K562 (cell line): ENCODE results near the gene PSMB2. TPM values are rescaled to one million over a fixed set of nuclear protein-coding genes. Genes with fewer than 3 reads are reported as not detected.

Source experiments
- ATAC-seq: fragments of 200-7000 bp; cut with Tn5 transposase; 3 replicates; pipeline ENCODE4 v1.9.1; 2020; ENCODE audit warnings: moderate library complexity
- BruUV-seq: library from RNA; stranded (reverse); fragments of 400-500 nt; replicated peaks from 2 replicates; lab custom pipeline; 2021; lab: Mats Ljungman, UMichigan
- CTCF ChIA-PET: fragments of 300-600 bp; formaldehyde crosslinking; extraction: SDS; loops from one replicate; lab custom pipeline; 2021; ENCODE audit warnings: low intra/inter-chr PET ratio; lab: Yijun Ruan, JAX
- POLR2A ChIA-PET: fragments of 300-600, 350-650 bp; sonication (Branson Sonifier 250); formaldehyde crosslinking; extraction: SDS; loops from one replicate; lab custom pipeline; 2021; ENCODE audit warnings: antibody characterized with exemption, inconsistent platforms; lab: Yijun Ruan, JAX
- DNase-seq, 4 experiments: peaks; one replicate each; pipeline versions ENCODE4 v3.0.0 to v3.0.0-alpha.2; 2011 to 2018; ENCODE audit warnings: low spot score in 3 of 4, mixed read lengths in 3 of 4; ENCODE audit errors: extremely low read depth in 1 of 4
- FAIRE-seq: peaks from 2 replicates; lab custom pipeline; 2011; peaks lifted over from hg19 to GRCh38; lab: Jason Lieb, UNC
- H2AFZ ChIP-seq: 2 replicates; pipeline ENCODE4 v1.6.0; 2011; ENCODE audit warnings: low read depth, low read length, control low read depth, inconsistent platforms
- H3K27ac ChIP-seq: fragments of 200-600 bp; 3 replicates; pipeline ENCODE4 v1.8.0; 2011; ENCODE audit warnings: low read depth, mild to moderate bottlenecking, control low read depth, inconsistent platforms, low read length, moderate library complexity, mixed read lengths; ENCODE audit errors: extremely low read depth
- H3K27me3 ChIP-seq, 2 experiments: fragments of 300-600 bp in 1 of 2; 2 replicates in 1 of 2; 3 replicates in 1 of 2; pipeline versions ENCODE4 v1.6.0 to v1.8.0; 2011; ENCODE audit warnings: inconsistent platforms in 2 of 2, low read length in 2 of 2, mild to moderate bottlenecking in 1 of 2, mixed read lengths in 1 of 2, moderate library complexity in 1 of 2; ENCODE audit not compliant: control insufficient read depth in 2 of 2, insufficient read depth in 2 of 2
- H3K36me3 ChIP-seq: fragments of 300-600 bp; 3 replicates; pipeline ENCODE4 v1.8.0; 2011; ENCODE audit warnings: mild to moderate bottlenecking, low read length, inconsistent platforms; ENCODE audit not compliant: control insufficient read depth, insufficient read depth
- H3K4me1 ChIP-seq, 2 experiments: fragments of 200-600 bp in 1 of 2; replicated peaks in 1 of 2; 2 replicates in 1 of 2; 3 replicates in 1 of 2; pipeline versions ENCODE4 v1.5.1 to v1.8.0; 2011; ENCODE audit warnings: inconsistent platforms in 2 of 2, low read length in 2 of 2, mild to moderate bottlenecking in 1 of 2, mixed read lengths in 1 of 2, moderate library complexity in 1 of 2; ENCODE audit not compliant: control insufficient read depth in 2 of 2, insufficient read depth in 2 of 2
- H3K4me2 ChIP-seq: 2 replicates; pipeline ENCODE4 v1.6.1; 2011; ENCODE audit warnings: low read length, control low read depth, inconsistent platforms, mixed read lengths; ENCODE audit not compliant: insufficient read depth
- H3K4me3 ChIP-seq: fragments of 200-600 bp; sonication (generic), shearing (Covaris generic); 2 replicates; pipeline ENCODE4 v1.5.1; 2016; ENCODE audit warnings: control low read depth, inconsistent platforms
- H3K79me2 ChIP-seq: fragments of 200-600 bp; 3 replicates; pipeline ENCODE4 v1.8.0; 2011; ENCODE audit warnings: low read length, inconsistent platforms; ENCODE audit not compliant: control insufficient read depth, insufficient read depth
- H3K9ac ChIP-seq, 2 experiments: 2 replicates each; pipeline versions ENCODE4 v1.6.0 to v1.6.1; 2011; ENCODE audit warnings: low read depth in 2 of 2, low read length in 2 of 2, control low read depth in 1 of 2, inconsistent platforms in 1 of 2, mild to moderate bottlenecking in 1 of 2, mixed read lengths in 1 of 2; ENCODE audit not compliant: insufficient read depth in 1 of 2
- H3K9me1 ChIP-seq: one replicate; pipeline ENCODE4 v1.6.0; 2011; ENCODE audit warnings: inconsistent platforms, mild to moderate bottlenecking, low read length, moderate library complexity; ENCODE audit not compliant: control insufficient read depth, insufficient read depth
- H3K9me3 ChIP-seq: replicated peaks from 2 replicates; pipeline ENCODE4 v1.5.1; 2011; ENCODE audit warnings: low read depth, low read length, inconsistent platforms; ENCODE audit not compliant: control insufficient read depth, insufficient read depth
- H4K20me1 ChIP-seq: replicated peaks from 2 replicates; pipeline ENCODE4 v1.6.1; 2011; ENCODE audit warnings: low read length, inconsistent platforms, mixed read lengths; ENCODE audit not compliant: control insufficient read depth, insufficient read depth
- ARHGAP35 ChIP-seq: fragments of 450-650 bp; IDR thresholded peaks from 2 replicates; pipeline ENCODE4 v1.6.1; 2018; ENCODE audit not compliant: partially characterized antibody
- BDP1 ChIP-seq: IDR thresholded peaks from 3 replicates; pipeline ENCODE4 v1.6.1; 2011; ENCODE audit not compliant: insufficient read length, insufficient read depth
- FIP1L1 ChIP-seq: fragments of 200-400 bp; formaldehyde crosslinking; IDR thresholded peaks from 2 replicates; pipeline ENCODE4 v1.6.1; 2018; ENCODE audit warnings: mild to moderate bottlenecking, low read depth, low read length; ENCODE audit not compliant: poor library complexity, severe bottlenecking
- HEY1 ChIP-seq: fragments of 250-450 bp; sonication (Bioruptor Pico); IDR thresholded peaks from 2 replicates; pipeline ENCODE4 v1.5.0; 2020; ENCODE audit warnings: mild to moderate bottlenecking, moderate library complexity, borderline replicate concordance
- HNRNPH1 ChIP-seq: fragments of 200-400 bp; formaldehyde crosslinking; optimal IDR thresholded peaks from 2 replicates; pipeline ENCODE3; 2017; ENCODE audit warnings: low read depth, mild to moderate bottlenecking, low read length, moderate library complexity
- HNRNPL ChIP-seq: fragments of 200-400 bp; formaldehyde crosslinking; IDR thresholded peaks from 2 replicates; pipeline ENCODE4 v1.6.1; 2017; ENCODE audit warnings: low read depth, mild to moderate bottlenecking, low read length
- MAFK ChIP-seq: IDR thresholded peaks from 2 replicates; pipeline ENCODE4 v1.6.1; 2011; ENCODE audit warnings: low read length, improper control_type of control experiment
- MCM7 ChIP-seq, 2 experiments: fragments of 450-650 bp; IDR thresholded peaks; 2 replicates each; pipeline ENCODE4 v1.6.1; 2016 to 2018
- SMAD1 ChIP-seq: fragments of 150-350 bp; IDR thresholded peaks from 2 replicates; pipeline ENCODE4 v1.6.1; 2014; ENCODE audit warnings: low read length, low read depth; ENCODE audit not compliant: partially characterized antibody
- SMARCA4 ChIP-seq: fragments of 450-650 bp; IDR thresholded peaks from 2 replicates; pipeline ENCODE4 v1.6.1; 2016
- SRSF7 ChIP-seq: fragments of 200-400 bp; formaldehyde crosslinking; optimal IDR thresholded peaks from 2 replicates; pipeline ENCODE3; 2017; ENCODE audit warnings: mild to moderate bottlenecking, low read depth, low read length
- U2AF2 ChIP-seq: fragments of 200-400 bp; formaldehyde crosslinking; optimal IDR thresholded peaks from 2 replicates; pipeline ENCODE3; 2017; ENCODE audit warnings: low read depth, mild to moderate bottlenecking, low read length
- ZFP1 ChIP-seq: fragments of 450-650 bp; formaldehyde crosslinking; IDR thresholded peaks from 2 replicates; pipeline ENCODE4 v1.4.0; 2020; ENCODE audit warnings: mild to moderate bottlenecking, mixed read lengths
- ZNF23 ChIP-seq: fragments of 250-450 bp; sonication (Bioruptor Pico); IDR thresholded peaks from 2 replicates; pipeline ENCODE4 v1.4.0; 2020; ENCODE audit warnings: mild to moderate bottlenecking
- ZNF384 ChIP-seq: IDR thresholded peaks from 2 replicates; pipeline ENCODE4 v1.6.1; 2012; ENCODE audit warnings: low read depth, low read length, improper control_type of control experiment
- ZNF766 ChIP-seq: fragments of 200-800 bp; sonication (Bioruptor generic); conservative IDR thresholded peaks from 2 replicates; pipeline ENCODE4 v1.6.1; 2016; ENCODE audit warnings: missing genetic modification characterization, missing compliant biosample characterization
- whole genome bisulfite sequencing: fragments of 100-300 bp; shearing (Covaris generic); methylation state at CpG from one replicate; pipeline ENCODE4 v1.1.6; 2016; ENCODE audit warnings: low coverage, mixed read lengths; ENCODE audit not compliant: insufficient coverage; ENCODE audit errors: missing lambda C conversion rate; 5-methylcytosine and 5-hydroxymethylcytosine counted together
- in situ Hi-C: fragments of 300-500 bp; cut with MboI; formaldehyde crosslinking; loops from 4 replicates; pipeline ENCODE4 v1.15.0; 2018; ENCODE audit warnings: inconsistent platforms, mixed read lengths
- intact Hi-C: fragments of 100-400 bp; cut with micrococcal nuclease; formaldehyde crosslinking; loops from 2 replicates; pipeline ENCODE4 v1.14.2; 2022
- polyA plus RNA-seq, 8 experiments: library from polyadenylated mRNA; depleted of rRNA in 4 of 8; stranded (reverse) in 5 of 8; unstranded in 3 of 8; fragments of >200 nt; fragmentation: Nextera tagmentation in 2 of 8; fragmentation: Illumina TruSeq in 1 of 8; extraction: Ambion mirVana in 2 of 8; extraction: Trizol in 1 of 8; gene quantifications; 2 replicates each; pipeline versions ENCODE4 v1.2.1 to v1.2.3, GENCODE V29; 2011 to 2014; ENCODE audit warnings: inconsistent platforms in 1 of 8, missing spikeins in 1 of 8
- total RNA-seq, 7 experiments: library from RNA; depleted of rRNA in 6 of 7; stranded (reverse); fragments of >200 nt in 6 of 7; fragmentation: Illumina TruSeq in 2 of 7; extraction: Trizol in 2 of 7; gene quantifications; 2 replicates each; pipeline versions ENCODE4 v1.2.1 to v1.2.3, GENCODE V29; 2011 to 2021; ENCODE audit warnings: low replicate concordance in 1 of 7
- TF ChIP-seq, protein P1 (sequence below): fragments of 450-650 bp; IDR thresholded peaks from 2 replicates; pipeline ENCODE4 v1.6.1; 2016; ENCODE audit warnings: low read depth

The PSMB2 gene
- total and polyA plus RNA-seq, 9 of the 15 experiments (the other 6 are each of a cell fraction or from before 2014, with no cell fraction given) = 71.7 to 543 (median 165) TPM

DNA sequence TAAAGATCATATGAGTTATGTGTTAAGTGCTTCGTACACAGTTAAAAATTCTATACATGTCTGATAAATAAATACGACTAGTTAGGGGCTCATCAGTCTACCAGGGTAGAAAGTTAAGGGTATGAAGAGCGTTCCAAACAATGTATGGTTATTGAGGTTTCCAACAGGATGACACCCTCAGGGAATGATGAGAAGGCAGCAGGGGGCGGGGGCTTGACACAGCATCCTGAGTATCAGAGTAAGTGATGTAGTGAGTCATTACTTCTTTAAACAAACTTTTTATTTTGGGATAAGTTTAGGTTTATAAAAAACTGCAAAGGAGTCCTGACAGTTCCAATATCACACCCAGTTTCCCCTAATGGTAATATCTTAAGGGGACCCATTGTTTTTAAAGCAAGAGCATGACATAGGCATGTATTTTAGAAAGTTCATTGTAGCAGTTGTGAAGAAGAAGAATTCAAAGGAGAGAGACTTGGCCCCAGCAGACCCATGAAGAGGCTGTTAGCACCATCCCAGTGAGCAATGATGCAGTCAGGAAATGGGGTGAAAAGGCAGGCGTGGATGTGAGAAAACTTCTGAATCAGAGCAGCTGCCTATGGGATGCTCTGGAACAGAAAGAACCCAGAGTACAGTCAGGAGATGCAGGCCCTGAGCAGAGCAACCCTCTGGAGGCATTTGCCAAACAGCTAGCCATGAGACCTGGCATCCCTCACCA lies 15.0 kb upstream of the PSMB2 start:
- H4K20me1 ChIP-seq = no peaks in the 10 kb centered on the region
- H3K4me3 ChIP-seq = no peak overlapping the region
- ATAC-seq = no peak
- no peak overlapping the region for H3K27ac ChIP-seq
- intact Hi-C loops = no loop called here
- H2AFZ ChIP-seq = no peak overlapping the region
- CTCF ChIA-PET = no interaction called here
- POLR2A ChIA-PET = interaction anchor here (0.6 to 1.2 kb wide), 3 partner anchors 11 to 508 kb away, joined by 3 to 5 read pairs (median 4); no protein-coding TSS in a partner anchor
- no peaks in the 10 kb centered on the region for H3K36me3 ChIP-seq
- H3K79me2 ChIP-seq = no peaks in the 10 kb centered on the region
- H3K4me2 ChIP-seq = no peak overlapping the region
- FAIRE-seq = no peak
- peaks cover 14 to 32% of the 10 kb centered on the region in 2 experiments; a peak in 4 of 5 replicates for H3K27me3 ChIP-seq
- no peaks in the 10 kb centered on the region for H3K9me3 ChIP-seq
- no peaks in the 10 kb centered on the region for H3K4me1 ChIP-seq
- H3K9ac ChIP-seq = no peak overlapping the region
- BruUV-seq = no TSS peak
- 0% methylated on average over 5 of the region's 5 CpGs for WGBS
- no peak for DNase-seq
- in situ Hi-C loops = no loop called here
- H3K9me1 ChIP-seq = peaks cover 4% of the 10 kb centered on the region
- TF ChIP-seq HEY1 (CRISPR knock-in tag) = no peak
- no peak for TF ChIP-seq MAFK
- no peak for TF ChIP-seq ZNF23 (CRISPR knock-in tag)
- TF ChIP-seq SRSF7 = no peak
- no peak for TF ChIP-seq BDP1
- TF ChIP-seq SMAD1 = no peak
- no peak for TF ChIP-seq HNRNPL
- no peak for TF ChIP-seq FIP1L1
- TF ChIP-seq ZNF384 = no peak
- TF ChIP-seq MCM7 (IDR thresholded peaks at IDR 0.05) = no peak
- no peak for TF ChIP-seq SMARCA4
- TF ChIP-seq ZNF766 (CRISPR knock-in tag) = no peak
- no peak for TF ChIP-seq ZFP1 (CRISPR knock-in tag)
- TF ChIP-seq ARHGAP35 = no peak
- TF ChIP-seq HNRNPH1 = no peak
- TF ChIP-seq, protein P1, sequence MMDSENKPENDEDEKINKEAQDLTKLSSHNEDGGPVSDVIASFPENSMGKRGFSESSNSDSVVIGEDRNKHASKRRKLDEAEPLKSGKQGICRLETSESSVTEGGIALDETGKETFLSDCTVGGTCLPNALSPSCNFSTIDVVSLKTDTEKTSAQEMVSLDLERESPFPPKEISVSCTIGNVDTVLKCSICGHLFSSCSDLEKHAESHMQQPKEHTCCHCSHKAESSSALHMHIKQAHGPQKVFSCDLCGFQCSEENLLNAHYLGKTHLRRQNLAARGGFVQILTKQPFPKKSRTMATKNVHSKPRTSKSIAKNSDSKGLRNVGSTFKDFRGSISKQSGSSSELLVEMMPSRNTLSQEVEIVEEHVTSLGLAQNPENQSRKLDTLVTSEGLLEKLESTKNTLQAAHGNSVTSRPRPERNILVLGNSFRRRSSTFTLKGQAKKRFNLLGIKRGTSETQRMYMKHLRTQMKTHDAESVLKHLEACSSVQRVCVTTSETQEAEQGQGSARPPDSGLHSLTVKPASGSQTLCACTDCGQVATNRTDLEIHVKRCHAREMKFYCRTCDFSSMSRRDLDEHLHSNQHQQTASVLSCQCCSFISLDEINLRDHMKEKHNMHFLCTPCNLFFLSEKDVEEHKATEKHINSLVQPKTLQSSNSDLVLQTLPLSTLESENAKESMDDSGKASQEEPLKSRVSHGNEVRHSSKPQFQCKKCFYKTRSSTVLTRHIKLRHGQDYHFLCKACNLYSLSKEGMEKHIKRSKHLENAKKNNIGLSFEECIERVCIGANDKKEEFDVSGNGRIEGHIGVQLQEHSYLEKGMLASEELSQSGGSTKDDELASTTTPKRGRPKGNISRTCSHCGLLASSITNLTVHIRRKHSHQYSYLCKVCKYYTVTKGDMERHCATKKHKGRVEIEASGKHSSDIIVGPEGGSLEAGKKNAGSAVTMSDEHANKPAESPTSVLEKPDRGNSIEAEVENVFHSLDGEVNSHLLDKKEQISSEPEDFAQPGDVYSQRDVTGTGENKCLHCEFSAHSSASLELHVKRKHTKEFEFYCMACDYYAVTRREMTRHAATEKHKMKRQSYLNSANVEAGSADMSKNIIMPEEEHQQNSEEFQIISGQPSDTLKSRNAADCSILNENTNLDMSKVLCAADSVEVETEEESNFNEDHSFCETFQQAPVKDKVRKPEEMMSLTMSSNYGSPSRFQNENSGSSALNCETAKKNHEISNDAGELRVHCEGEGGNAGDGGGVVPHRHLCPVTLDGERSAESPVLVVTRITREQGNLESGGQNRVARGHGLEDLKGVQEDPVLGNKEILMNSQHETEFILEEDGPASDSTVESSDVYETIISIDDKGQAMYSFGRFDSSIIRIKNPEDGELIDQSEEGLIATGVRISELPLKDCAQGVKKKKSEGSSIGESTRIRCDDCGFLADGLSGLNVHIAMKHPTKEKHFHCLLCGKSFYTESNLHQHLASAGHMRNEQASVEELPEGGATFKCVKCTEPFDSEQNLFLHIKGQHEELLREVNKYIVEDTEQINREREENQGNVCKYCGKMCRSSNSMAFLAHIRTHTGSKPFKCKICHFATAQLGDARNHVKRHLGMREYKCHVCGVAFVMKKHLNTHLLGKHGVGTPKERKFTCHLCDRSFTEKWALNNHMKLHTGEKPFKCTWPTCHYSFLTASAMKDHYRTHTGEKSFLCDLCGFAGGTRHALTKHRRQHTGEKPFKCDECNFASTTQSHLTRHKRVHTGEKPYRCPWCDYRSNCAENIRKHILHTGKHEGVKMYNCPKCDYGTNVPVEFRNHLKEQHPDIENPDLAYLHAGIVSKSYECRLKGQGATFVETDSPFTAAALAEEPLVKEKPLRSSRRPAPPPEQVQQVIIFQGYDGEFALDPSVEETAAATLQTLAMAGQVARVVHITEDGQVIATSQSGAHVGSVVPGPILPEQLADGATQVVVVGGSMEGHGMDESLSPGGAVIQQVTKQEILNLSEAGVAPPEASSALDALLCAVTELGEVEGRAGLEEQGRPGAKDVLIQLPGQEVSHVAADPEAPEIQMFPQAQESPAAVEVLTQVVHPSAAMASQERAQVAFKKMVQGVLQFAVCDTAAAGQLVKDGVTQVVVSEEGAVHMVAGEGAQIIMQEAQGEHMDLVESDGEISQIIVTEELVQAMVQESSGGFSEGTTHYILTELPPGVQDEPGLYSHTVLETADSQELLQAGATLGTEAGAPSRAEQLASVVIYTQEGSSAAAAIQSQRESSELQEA = no peak
- TF ChIP-seq U2AF2 = no peak
